GM12878 (cell line): ENCODE results near the gene TAPT1.

ENCODE experiments used
- BRCA1 ChIP-seq: IDR thresholded peaks from 2 replicates; pipeline ENCODE4 v1.6.1; 2011; ENCODE audit warnings: low read depth, low read length, improper control_type of control experiment
- CEBPB ChIP-seq, 2 experiments: fragments of 150-350 bp in 1 of 2; IDR thresholded peaks; 2 replicates each; pipeline ENCODE4 v1.6.1; 2012 to 2014; ENCODE audit warnings: low read depth in 2 of 2, low read length in 2 of 2, borderline replicate concordance in 1 of 2, inconsistent platforms in 1 of 2
- CHD2 ChIP-seq: IDR thresholded peaks from 2 replicates; pipeline ENCODE4 v1.6.1; 2011; ENCODE audit warnings: low read depth, low read length, improper control_type of control experiment, borderline replicate concordance
- JUNB ChIP-seq: IDR thresholded peaks from 2 replicates; pipeline ENCODE4 v1.6.1; 2016; ENCODE audit warnings: antibody characterized with exemption, mild to moderate bottlenecking
- POLR2A ChIP-seq: IDR thresholded peaks from 2 replicates; pipeline ENCODE4 v1.6.1; 2011; ENCODE audit warnings: low read depth, mild to moderate bottlenecking, low read length
- RBBP5 ChIP-seq: fragments of 200-600 bp; sonication (generic); conservative IDR thresholded peaks from 2 replicates; pipeline ENCODE4 v1.6.1; 2016
- RFX5 ChIP-seq: IDR thresholded peaks from 2 replicates; pipeline ENCODE4 v1.6.1; 2011; ENCODE audit warnings: low read depth, low read length, improper control_type of control experiment
- SIN3A ChIP-seq: IDR thresholded peaks from 2 replicates; pipeline ENCODE4 v1.6.1; 2012; ENCODE audit warnings: low read depth, low read length, improper control_type of control experiment
- ZNF384 ChIP-seq: IDR thresholded peaks from 2 replicates; pipeline ENCODE4 v1.6.1; 2012; ENCODE audit warnings: low read depth, mild to moderate bottlenecking, low read length, improper control_type of control experiment, borderline replicate concordance
- TF ChIP-seq, protein P1 (sequence below), 3 experiments: IDR thresholded peaks in 2 of 3; conservative IDR thresholded peaks in 1 of 3; 2 replicates each; pipeline ENCODE4 v1.5.1; 2011; ENCODE audit warnings: low read depth in 3 of 3, low read length in 3 of 3, mild to moderate bottlenecking in 3 of 3, control low read depth in 2 of 3, moderate library complexity in 2 of 3, inconsistent platforms in 1 of 3, mixed read lengths in 1 of 3; ENCODE audit not compliant: control insufficient read depth in 2 of 3, insufficient read depth in 1 of 3; ENCODE audit errors: extremely low read depth in 1 of 3

- TF ChIP-seq ZNF384 (no peak), POLR2A (no peak), CHD2 (no peak), SIN3A (no peak), CEBPB (IDR thresholded peaks at IDR 0.05; ENCODE audit: borderline replicate concordance in 1 of 2, low read depth in 2 of 2, low read length in 2 of 2) (no peak), RFX5 (no peak), RBBP5 (no peak), BRCA1 (no peak), JUNB (no peak)
- TF ChIP-seq, protein P1, sequence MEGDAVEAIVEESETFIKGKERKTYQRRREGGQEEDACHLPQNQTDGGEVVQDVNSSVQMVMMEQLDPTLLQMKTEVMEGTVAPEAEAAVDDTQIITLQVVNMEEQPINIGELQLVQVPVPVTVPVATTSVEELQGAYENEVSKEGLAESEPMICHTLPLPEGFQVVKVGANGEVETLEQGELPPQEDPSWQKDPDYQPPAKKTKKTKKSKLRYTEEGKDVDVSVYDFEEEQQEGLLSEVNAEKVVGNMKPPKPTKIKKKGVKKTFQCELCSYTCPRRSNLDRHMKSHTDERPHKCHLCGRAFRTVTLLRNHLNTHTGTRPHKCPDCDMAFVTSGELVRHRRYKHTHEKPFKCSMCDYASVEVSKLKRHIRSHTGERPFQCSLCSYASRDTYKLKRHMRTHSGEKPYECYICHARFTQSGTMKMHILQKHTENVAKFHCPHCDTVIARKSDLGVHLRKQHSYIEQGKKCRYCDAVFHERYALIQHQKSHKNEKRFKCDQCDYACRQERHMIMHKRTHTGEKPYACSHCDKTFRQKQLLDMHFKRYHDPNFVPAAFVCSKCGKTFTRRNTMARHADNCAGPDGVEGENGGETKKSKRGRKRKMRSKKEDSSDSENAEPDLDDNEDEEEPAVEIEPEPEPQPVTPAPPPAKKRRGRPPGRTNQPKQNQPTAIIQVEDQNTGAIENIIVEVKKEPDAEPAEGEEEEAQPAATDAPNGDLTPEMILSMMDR (IDR thresholded peaks at IDR 0.05 in 2 of 3, conservative IDR thresholded peaks at IDR 0.05 in 1 of 3; ENCODE audit: control insufficient read depth in 2 of 3, extremely low read depth in 1 of 3, insufficient read depth in 1 of 3, low read depth in 3 of 3, low read length in 3 of 3): no peak
Observed at GRCh38 chr4:16248605-16249004, 22.3 kb upstream of the TAPT1 start.
